NT2/D1 (cell line): Measurements from ENCODE around the gene PLCH1.

Experiments
- DNase-seq: peaks from one replicate; pipeline ENCODE4 v3.0.0-alpha.2; 2011; ENCODE audit warnings: low read depth, low spot score
- H3K27me3 ChIP-seq: 2 replicates; pipeline ENCODE4 v1.6.0; 2011; ENCODE audit warnings: mild to moderate bottlenecking; ENCODE audit not compliant: insufficient read length, insufficient read depth
- H3K36me3 ChIP-seq: 2 replicates; pipeline ENCODE4 v1.6.1; 2011; ENCODE audit warnings: mild to moderate bottlenecking, low read length, mixed read lengths; ENCODE audit not compliant: insufficient read depth, insufficient read length
- H3K4me1 ChIP-seq: 2 replicates; pipeline ENCODE4 v1.5.1; 2011; ENCODE audit not compliant: insufficient read depth, insufficient read length
- H3K4me3 ChIP-seq: 2 replicates; pipeline ENCODE4 v1.5.1; 2011; ENCODE audit warnings: low read depth; ENCODE audit not compliant: insufficient read length
- H3K9ac ChIP-seq: 2 replicates; pipeline ENCODE4 v1.6.0; 2011; ENCODE audit warnings: low read depth; ENCODE audit not compliant: insufficient read length
- H3K9me3 ChIP-seq: 2 replicates; pipeline ENCODE4 v1.5.1; 2011; ENCODE audit warnings: mild to moderate bottlenecking, low read length; ENCODE audit not compliant: insufficient read depth
- SUZ12 ChIP-seq: IDR thresholded peaks from 2 replicates; pipeline ENCODE4 v1.6.1; 2011; ENCODE audit not compliant: insufficient read length, insufficient read depth; ENCODE audit errors: extremely low read depth
- YY1 ChIP-seq: IDR thresholded peaks from 2 replicates; pipeline ENCODE4 v1.6.1; 2011; ENCODE audit not compliant: insufficient read length, insufficient read depth
- ZNF274 ChIP-seq: IDR thresholded peaks from 2 replicates; pipeline ENCODE4 v1.6.1; 2011; ENCODE audit warnings: mild to moderate bottlenecking, low read depth, low read length

Gene PLCH1

GRCh38 chr3:155370198-155370597 is 374.7 kb downstream of the PLCH1 start:
- DNase-seq: no peak
- Histone ChIP-seq H3K4me1 (no peaks in the 10 kb centered on the region), H3K27me3 (no peaks in the 10 kb centered on the region), H3K4me3 (no peak overlapping the region), H3K36me3 (no peaks in the 10 kb centered on the region), H3K9me3 (peaks cover 13% of the 10 kb centered on the region), H3K9ac (no peak overlapping the region)
- TF ChIP-seq YY1 (no peak), SUZ12 (no peak), ZNF274 (no peak)

GRCh38 chr3:155369735-155370134 is 375.1 kb downstream of the PLCH1 start:
- H3K4me3 ChIP-seq: no peak overlapping the region
- TF ChIP-seq YY1 (no peak), ZNF274 (no peak), SUZ12 (no peak)
- no peak for DNase-seq
- H3K36me3 ChIP-seq: no peaks in the 10 kb centered on the region
- H3K9ac ChIP-seq: no peak overlapping the region
- H3K27me3 ChIP-seq: no peaks in the 10 kb centered on the region
- H3K4me1 ChIP-seq: no peaks in the 10 kb centered on the region
- peaks cover 18% of the 10 kb centered on the region for H3K9me3 ChIP-seq

- no peak for DNase-seq
- no peak overlapping the region for H3K4me3 ChIP-seq
- H3K9me3 ChIP-seq: peaks cover 23% of the 10 kb centered on the region
- no peaks in the 10 kb centered on the region for H3K4me1 ChIP-seq
- no peak overlapping the region for H3K9ac ChIP-seq
- no peaks in the 10 kb centered on the region for H3K36me3 ChIP-seq
- no peak for TF ChIP-seq SUZ12
- H3K27me3 ChIP-seq: no peaks in the 10 kb centered on the region
Measured at GRCh38 chr3:155369244-155369643, 375.6 kb downstream of the PLCH1 start.

- no peak for TF ChIP-seq SUZ12
- no peak for TF ChIP-seq YY1
- no peak for TF ChIP-seq ZNF274
- Histone ChIP-seq H3K4me3 (no peak overlapping the region), H3K4me1 (no peaks in the 10 kb centered on the region), H3K27me3 (no peaks in the 10 kb centered on the region), H3K36me3 (no peaks in the 10 kb centered on the region), H3K9me3 (peaks cover 27% of the 10 kb centered on the region), H3K9ac (no peak overlapping the region)
- DNase-seq: no peak
Measured at GRCh38 chr3:155368786-155369185, 376.1 kb downstream of the PLCH1 start.

- Histone ChIP-seq H3K4me3 (no peak overlapping the region), H3K4me1 (no peaks in the 10 kb centered on the region), H3K36me3 (no peaks in the 10 kb centered on the region), H3K9ac (no peak overlapping the region), H3K9me3 (peaks cover 39% of the 10 kb centered on the region), H3K27me3 (no peaks in the 10 kb centered on the region)
- TF ChIP-seq SUZ12 (no peak), ZNF274 (no peak), YY1 (no peak)
- DNase-seq: no peak
Measured at GRCh38 chr3:155367506-155367905, 377.4 kb downstream of the PLCH1 start.

GRCh38 chr3:155365178-155365783 is 379.6 kb downstream of the PLCH1 start:
- TF ChIP-seq SUZ12 (no peak), YY1 (no peak), ZNF274 (no peak)
- H3K27me3 ChIP-seq: no peaks in the 10 kb centered on the region
- no peak overlapping the region for H3K4me3 ChIP-seq
- DNase-seq: no peak
- no peaks in the 10 kb centered on the region for H3K36me3 ChIP-seq
- H3K4me1 ChIP-seq: no peaks in the 10 kb centered on the region
- H3K9ac ChIP-seq: no peak overlapping the region
- H3K9me3 ChIP-seq: peaks cover 57% of the 10 kb centered on the region

- no peaks in the 10 kb centered on the region for H3K27me3 ChIP-seq
- H3K36me3 ChIP-seq: no peaks in the 10 kb centered on the region
- H3K9me3 ChIP-seq: peaks cover 57% of the 10 kb centered on the region
- DNase-seq: no peak
- H3K4me3 ChIP-seq: no peak overlapping the region
- H3K9ac ChIP-seq: no peak overlapping the region
- no peak for TF ChIP-seq SUZ12
- TF ChIP-seq ZNF274: no peak
- TF ChIP-seq YY1: no peak
- no peaks in the 10 kb centered on the region for H3K4me1 ChIP-seq
Measured at GRCh38 chr3:155364492-155364891, 380.4 kb downstream of the PLCH1 start.

GRCh38 chr3:155363690-155364070 is 381.2 kb downstream of the PLCH1 start:
- H3K4me1 ChIP-seq: no peaks in the 10 kb centered on the region
- H3K9me3 ChIP-seq: peaks cover 57% of the 10 kb centered on the region
- DNase-seq: no peak
- H3K36me3 ChIP-seq: no peaks in the 10 kb centered on the region
- H3K27me3 ChIP-seq: no peaks in the 10 kb centered on the region
- no peak for TF ChIP-seq YY1
- TF ChIP-seq ZNF274: no peak
- TF ChIP-seq SUZ12: no peak
- no peak overlapping the region for H3K4me3 ChIP-seq
- no peak overlapping the region for H3K9ac ChIP-seq
